Tibial nerve (tissue), 4 donors: Measurements from ENCODE around the gene SYDE2. TPM values are rescaled to one million over a fixed set of nuclear protein-coding genes. Genes with fewer than 3 reads are reported as not detected.
"Not testable (repeated sequence)": the region's sequence is repeated elsewhere in the genome, so short reads cannot be mapped to it uniquely, and the experiment has no call there.

ENCODE experiments used
- DNase-seq, 2 donors: peaks; one replicate each; pipeline ENCODE4 v3.0.0-alpha.2; 2019; ENCODE audit warnings: low spot score in 2 of 2
- H3K27ac ChIP-seq, 4 donors: fragments of 200-600 bp; sonication (generic) in 3 of 4; one replicate each; pipeline ENCODE4 v1.5.1; 2017 to 2019; ENCODE audit warnings: mild to moderate bottlenecking in 1 of 4
- H3K27me3 ChIP-seq, 2 donors: fragments of 200-600 bp; sonication (generic) in 1 of 2; one replicate each; pipeline versions ENCODE4 v1.5.1 to v1.6.0; 2017 to 2019
- H3K36me3 ChIP-seq, 3 donors: fragments of 200-600 bp; sonication (generic); one replicate each; pipeline ENCODE4 v1.5.1; 2018 to 2019
- H3K4me1 ChIP-seq, 4 donors: fragments of 200-600 bp; sonication (generic) in 3 of 4; one replicate each; pipeline ENCODE4 v1.5.1; 2017 to 2019
- H3K4me3 ChIP-seq, 4 donors: fragments of 200-600 bp; sonication (generic) in 3 of 4; one replicate each; pipeline ENCODE4 v1.5.1; 2017 to 2019; ENCODE audit warnings: mild to moderate bottlenecking in 1 of 4, moderate library complexity in 1 of 4
- H3K9me3 ChIP-seq, 4 donors: fragments of 200-600 bp; sonication (generic) in 3 of 4; one replicate each; pipeline ENCODE4 v1.5.1; 2017 to 2019
- EP300 ChIP-seq, 2 donors: sonication (generic); formaldehyde crosslinking; IDR thresholded peaks; one replicate each; pipeline ENCODE4 v1.6.1; 2017; ENCODE audit warnings: antibody characterized with exemption in 2 of 2, mild to moderate bottlenecking in 1 of 2
- POLR2A ChIP-seq, 2 donors: fragments of 450-650 bp; IDR thresholded peaks; one replicate each; pipeline ENCODE4 v1.6.1; 2017; ENCODE audit warnings: antibody characterized with exemption in 2 of 2, mild to moderate bottlenecking in 2 of 2, moderate library complexity in 2 of 2
- WGBS, 2 donors: methylation state at CpG; one replicate each; pipeline ENCODE4 v1.1.5; 2018; 5-methylcytosine and 5-hydroxymethylcytosine counted together
- total RNA-seq, 4 donors: library from RNA; depleted of rRNA; stranded (reverse); fragments of >200 nt; gene quantifications; one replicate each; pipeline ENCODE4 v1.1.0, GENCODE V29; 2016
- TF ChIP-seq, protein P1 (sequence below), 5 experiments: fragments of 200-600 bp in 3 of 5; fragments of 450-650 bp in 2 of 5; sonication (generic) in 3 of 5; IDR thresholded peaks; one replicate each; pipeline ENCODE4 v1.5.1; 2016 to 2019; ENCODE audit warnings: antibody characterized with exemption in 5 of 5, mild to moderate bottlenecking in 3 of 5, moderate library complexity in 2 of 5

The SYDE2 gene
- total RNA-seq, 4 donors from 2014 or later = 10.5 to 12.9 (median 11.1) TPM

- WGBS, 2 donors = 23 to 31% methylated on average over 4 of the region's 4 CpGs
- no peak for DNase-seq
- Histone ChIP-seq H3K9me3 (no peaks in the 10 kb centered on the region), H3K27ac (no peak overlapping the region), H3K4me1 (no peaks in the 10 kb centered on the region), H3K36me3 (no peaks in the 10 kb centered on the region), H3K4me3 (no peak overlapping the region), H3K27me3 (no peaks in the 10 kb centered on the region)
- TF ChIP-seq POLR2A (IDR thresholded peaks at IDR 0.05) (no peak), EP300 (IDR thresholded peaks at IDR 0.05) (no peak)
These were observed 49.4 kb downstream of the SYDE2 start for GRCh38 chr1:85151446-85151845.

- Histone ChIP-seq H3K36me3 (no peaks in the 10 kb centered on the region), H3K27ac (no peak overlapping the region), H3K4me1 (no peaks in the 10 kb centered on the region), H3K4me3 (no peak overlapping the region), H3K9me3 (no peaks in the 10 kb centered on the region), H3K27me3 (no peaks in the 10 kb centered on the region)
- TF ChIP-seq POLR2A (IDR thresholded peaks at IDR 0.05) = no peak
- TF ChIP-seq, protein P1, sequence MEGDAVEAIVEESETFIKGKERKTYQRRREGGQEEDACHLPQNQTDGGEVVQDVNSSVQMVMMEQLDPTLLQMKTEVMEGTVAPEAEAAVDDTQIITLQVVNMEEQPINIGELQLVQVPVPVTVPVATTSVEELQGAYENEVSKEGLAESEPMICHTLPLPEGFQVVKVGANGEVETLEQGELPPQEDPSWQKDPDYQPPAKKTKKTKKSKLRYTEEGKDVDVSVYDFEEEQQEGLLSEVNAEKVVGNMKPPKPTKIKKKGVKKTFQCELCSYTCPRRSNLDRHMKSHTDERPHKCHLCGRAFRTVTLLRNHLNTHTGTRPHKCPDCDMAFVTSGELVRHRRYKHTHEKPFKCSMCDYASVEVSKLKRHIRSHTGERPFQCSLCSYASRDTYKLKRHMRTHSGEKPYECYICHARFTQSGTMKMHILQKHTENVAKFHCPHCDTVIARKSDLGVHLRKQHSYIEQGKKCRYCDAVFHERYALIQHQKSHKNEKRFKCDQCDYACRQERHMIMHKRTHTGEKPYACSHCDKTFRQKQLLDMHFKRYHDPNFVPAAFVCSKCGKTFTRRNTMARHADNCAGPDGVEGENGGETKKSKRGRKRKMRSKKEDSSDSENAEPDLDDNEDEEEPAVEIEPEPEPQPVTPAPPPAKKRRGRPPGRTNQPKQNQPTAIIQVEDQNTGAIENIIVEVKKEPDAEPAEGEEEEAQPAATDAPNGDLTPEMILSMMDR (IDR thresholded peaks at IDR 0.05) = no peak
- TF ChIP-seq EP300 (IDR thresholded peaks at IDR 0.05) = no peak
- no peak for DNase-seq
- 35 to 77% methylated on average over 2 of the region's 2 CpGs for WGBS, 2 donors
These were observed 51.0 kb downstream of the SYDE2 start for GRCh38 chr1:85149805-85150204.

- no peaks in the 10 kb centered on the region for H3K4me1 ChIP-seq
- no peak overlapping the region for H3K27ac ChIP-seq
- H3K36me3 ChIP-seq = no peaks in the 10 kb centered on the region
- no peak for DNase-seq
- no peaks in the 10 kb centered on the region for H3K9me3 ChIP-seq
- TF ChIP-seq, protein P1 (IDR thresholded peaks at IDR 0.05) = no peak
- no peak for TF ChIP-seq POLR2A (IDR thresholded peaks at IDR 0.05)
- TF ChIP-seq EP300 (IDR thresholded peaks at IDR 0.05) = no peak
- no peaks in the 10 kb centered on the region for H3K27me3 ChIP-seq
- no peak overlapping the region for H3K4me3 ChIP-seq
These were observed 52.1 kb downstream of the SYDE2 start for GRCh38 chr1:85148524-85149250.

DNA sequence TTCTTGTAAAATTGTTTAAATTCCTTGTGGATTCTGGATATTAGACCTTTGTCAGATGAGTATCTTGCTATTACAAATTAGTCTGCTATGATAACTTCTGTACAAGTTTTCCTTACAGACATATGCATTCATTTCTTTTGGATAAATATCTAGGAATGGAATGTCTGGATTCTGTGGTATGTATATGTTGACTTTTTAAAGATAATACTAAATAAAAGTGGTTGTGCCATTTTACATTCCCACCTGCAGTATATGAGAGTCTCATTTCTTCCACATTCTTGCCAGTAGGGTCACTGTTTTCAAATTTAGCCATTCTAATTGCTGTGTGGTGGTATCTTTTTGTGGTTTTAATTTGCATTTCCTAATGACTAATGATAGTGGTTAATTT, 53.9 kb downstream of the SYDE2 start:
- H3K27ac ChIP-seq = no peak overlapping the region
- no peak for TF ChIP-seq POLR2A (IDR thresholded peaks at IDR 0.05)
- no peak for TF ChIP-seq EP300 (IDR thresholded peaks at IDR 0.05)
- TF ChIP-seq, protein P1 (IDR thresholded peaks at IDR 0.05) = no peak
- no peak for DNase-seq

GRCh38 chr1:85146298-85146971, 54.4 kb downstream of the SYDE2 start:
- H3K36me3 ChIP-seq, H3K27me3 ChIP-seq, H3K4me1 ChIP-seq, H3K27ac ChIP-seq, H3K9me3 ChIP-seq, H3K4me3 ChIP-seq, DNase-seq: not testable (repeated sequence)
- 78 to 80% methylated on average over 6 of the region's 6 CpGs for WGBS, 2 donors

More for the DNA sequence above, 53.9 kb downstream of the SYDE2 start:
- H3K4me3 ChIP-seq = no peak overlapping the region
- no peaks in the 10 kb centered on the region for H3K9me3 ChIP-seq
- H3K4me1 ChIP-seq = no peaks in the 10 kb centered on the region
- H3K36me3 ChIP-seq = no peaks in the 10 kb centered on the region
- no peaks in the 10 kb centered on the region for H3K27me3 ChIP-seq

GRCh38 chr1:85144351-85144750, 56.5 kb downstream of the SYDE2 start:
- 68 to 72% methylated on average over 1 of the region's 1 CpG for WGBS, 2 donors

More at GRCh38 chr1:85144351-85144750, 56.5 kb downstream of the SYDE2 start:
- TF ChIP-seq, protein P1 (IDR thresholded peaks at IDR 0.05) = no peak
- TF ChIP-seq EP300 (IDR thresholded peaks at IDR 0.05) (no peak), POLR2A (IDR thresholded peaks at IDR 0.05) (no peak)
- no peak overlapping the region for H3K4me3 ChIP-seq
- DNase-seq = no peak
- H3K27ac ChIP-seq = no peak overlapping the region
- no peaks in the 10 kb centered on the region for H3K4me1 ChIP-seq
- H3K9me3 ChIP-seq = no peaks in the 10 kb centered on the region
- H3K27me3 ChIP-seq = no peaks in the 10 kb centered on the region
- no peaks in the 10 kb centered on the region for H3K36me3 ChIP-seq
